SK-N-SH treated with all-trans-retinoic acid at 6 μM for 48 hours (cell line): ENCODE data around the gene GLIS1.

Experiments used
- ATAC-seq: fragments of 200-7000 bp; cut with Tn5 transposase; 3 replicates; pipeline ENCODE4 v1.9.1; 2020; ENCODE audit warnings: mild to moderate bottlenecking, moderate library complexity
- ARNTL ChIP-seq: fragments of 450-650 bp; formaldehyde crosslinking; IDR thresholded peaks from 2 replicates; pipeline ENCODE4 v1.5.0; 2020; ENCODE audit warnings: low read depth, mild to moderate bottlenecking, moderate library complexity, borderline replicate concordance
- BACH2 ChIP-seq: fragments of 250-450 bp; sonication (Bioruptor Pico); IDR thresholded peaks from 2 replicates; pipeline ENCODE4 v1.9.0; 2021; ENCODE audit warnings: mild to moderate bottlenecking, borderline replicate concordance
- CREB5 ChIP-seq: fragments of 250-450 bp; sonication (Bioruptor Pico); IDR thresholded peaks from 2 replicates; pipeline ENCODE4 v1.5.1; 2020; ENCODE audit warnings: low read depth, mild to moderate bottlenecking, moderate library complexity
- CSDC2 ChIP-seq: fragments of 250-450 bp; sonication (Bioruptor Pico); IDR thresholded peaks from 2 replicates; pipeline ENCODE4 v1.5.0; 2020; ENCODE audit warnings: mild to moderate bottlenecking, moderate library complexity
- CSRNP3 ChIP-seq: fragments of 250-450 bp; sonication (Bioruptor Pico); IDR thresholded peaks from 2 replicates; pipeline ENCODE4 v1.5.1; 2021; ENCODE audit warnings: mild to moderate bottlenecking, moderate library complexity
- ESRRG ChIP-seq: fragments of 250-450 bp; sonication (Bioruptor Pico); IDR thresholded peaks from 2 replicates; pipeline ENCODE4 v1.6.1; 2021; ENCODE audit warnings: mild to moderate bottlenecking
- GLIS3 ChIP-seq: fragments of 250-450 bp; sonication (Bioruptor Pico); IDR thresholded peaks from 2 replicates; pipeline ENCODE4 v1.5.0; 2020; ENCODE audit warnings: mild to moderate bottlenecking, moderate library complexity
- ISL1 ChIP-seq: fragments of 250-450 bp; sonication (Bioruptor Pico); IDR thresholded peaks from 2 replicates; pipeline ENCODE4 v2.1.2; 2022; ENCODE audit warnings: mild to moderate bottlenecking, moderate library complexity
- OSR1 ChIP-seq: fragments of 250-450 bp; sonication (Bioruptor Pico); IDR thresholded peaks from 2 replicates; pipeline ENCODE4 v1.8.0; 2022; ENCODE audit warnings: moderate library complexity, mild to moderate bottlenecking, inconsistent platforms
- PATZ1 ChIP-seq: fragments of 250-450 bp; sonication (Bioruptor Pico); IDR thresholded peaks from 2 replicates; pipeline ENCODE4 v1.8.0; 2020; ENCODE audit warnings: mild to moderate bottlenecking, moderate library complexity, borderline replicate concordance
- PPARA ChIP-seq: fragments of 250-450 bp; sonication (Bioruptor Pico); IDR thresholded peaks from 2 replicates; pipeline ENCODE4 v1.5.0; 2020; ENCODE audit warnings: mild to moderate bottlenecking, borderline replicate concordance
- RARB ChIP-seq: fragments of 250-450 bp; sonication (Bioruptor Pico); IDR thresholded peaks from 2 replicates; pipeline ENCODE4 v1.8.0; 2021; ENCODE audit warnings: mild to moderate bottlenecking, moderate library complexity
- SNAI2 ChIP-seq: fragments of 250-450 bp; sonication (Bioruptor Pico); IDR thresholded peaks from 2 replicates; pipeline ENCODE4 v1.5.0; 2020; ENCODE audit warnings: mild to moderate bottlenecking, moderate library complexity
- TCF4 ChIP-seq: fragments of 250-450 bp; sonication (Bioruptor Pico); IDR thresholded peaks from 2 replicates; pipeline ENCODE4 v1.8.0; 2021; ENCODE audit warnings: mild to moderate bottlenecking, moderate library complexity, borderline replicate concordance
- TOX ChIP-seq: fragments of 250-450 bp; sonication (Bioruptor Pico); IDR thresholded peaks from 2 replicates; pipeline ENCODE4 v1.8.0; 2021; ENCODE audit warnings: mild to moderate bottlenecking, moderate library complexity, borderline replicate concordance
- TSHZ2 ChIP-seq: fragments of 250-450 bp; sonication (Bioruptor Pico); IDR thresholded peaks from 2 replicates; pipeline ENCODE4 v1.5.0; 2020; ENCODE audit warnings: mild to moderate bottlenecking, moderate library complexity
- ZFP3 ChIP-seq: fragments of 250-450 bp; sonication (Bioruptor Pico); IDR thresholded peaks from 2 replicates; pipeline ENCODE4 v1.5.0; 2020; ENCODE audit warnings: mild to moderate bottlenecking, moderate library complexity
- ZFP30 ChIP-seq: fragments of 450-650 bp; formaldehyde crosslinking; IDR thresholded peaks from 2 replicates; pipeline ENCODE4 v1.5.0; 2022; ENCODE audit warnings: mild to moderate bottlenecking, moderate library complexity
- ZNF565 ChIP-seq: fragments of 450-650 bp; formaldehyde crosslinking; conservative IDR thresholded peaks from 2 replicates; pipeline ENCODE4 v1.5.0; 2020; ENCODE audit warnings: low read depth, mild to moderate bottlenecking, moderate library complexity
- ZNF70 ChIP-seq: fragments of 450-650 bp; formaldehyde crosslinking; IDR thresholded peaks from 2 replicates; pipeline ENCODE4 v1.5.0; 2020; ENCODE audit warnings: mild to moderate bottlenecking, moderate library complexity
- ZNF8 ChIP-seq: fragments of 450-650 bp; formaldehyde crosslinking; IDR thresholded peaks from 2 replicates; pipeline ENCODE4 v1.5.0; 2020; ENCODE audit warnings: mild to moderate bottlenecking, moderate library complexity

Gene GLIS1

GRCh38 chr1:53606651-53607051 lies 132.3 kb downstream of the GLIS1 start (continued):
- TF ChIP-seq ARNTL (CRISPR knock-in tag) (no peak), OSR1 (CRISPR knock-in tag) (no peak), PPARA (CRISPR knock-in tag) (no peak), ZNF8 (CRISPR knock-in tag) (no peak), TOX (no peak), CREB5 (CRISPR knock-in tag) (no peak), ZNF70 (CRISPR knock-in tag) (no peak)

- TF ChIP-seq PATZ1 (CRISPR knock-in tag) = no peak
- no peak for TF ChIP-seq OSR1 (CRISPR knock-in tag)
- no peak for TF ChIP-seq CSDC2 (CRISPR knock-in tag)
- TF ChIP-seq CREB5 (CRISPR knock-in tag) = no peak
- ATAC-seq = no peak
These were observed 132.8 kb downstream of the GLIS1 start for GRCh38 chr1:53606197-53606596.

GRCh38 chr1:53605181-53605580 lies 133.8 kb downstream of the GLIS1 start:
- no peak for ATAC-seq
- no peak for TF ChIP-seq ISL1 (CRISPR knock-in tag)
- TF ChIP-seq PATZ1 (CRISPR knock-in tag) = no peak
- TF ChIP-seq RARB = no peak
- TF ChIP-seq GLIS3 (CRISPR knock-in tag) = no peak
- TF ChIP-seq ZNF70 (CRISPR knock-in tag) = no peak
- no peak for TF ChIP-seq OSR1 (CRISPR knock-in tag)
- TF ChIP-seq ZFP3 (CRISPR knock-in tag) = no peak
- no peak for TF ChIP-seq CSRNP3 (CRISPR knock-in tag)
- no peak for TF ChIP-seq TSHZ2 (CRISPR knock-in tag)
- TF ChIP-seq TOX = no peak
- TF ChIP-seq BACH2 (CRISPR knock-in tag) = no peak
- no peak for TF ChIP-seq ARNTL (CRISPR knock-in tag)

- no peak; the same call in 2 of the 3 replicates for ATAC-seq
- TF ChIP-seq ESRRG (CRISPR knock-in tag) (no peak), ZNF70 (CRISPR knock-in tag) (no peak), TCF4 (CRISPR knock-in tag) (no peak), CSDC2 (CRISPR knock-in tag) (no peak), OSR1 (CRISPR knock-in tag) (no peak), BACH2 (CRISPR knock-in tag) (no peak), ZFP30 (no peak), RARB (no peak), CSRNP3 (CRISPR knock-in tag) (no peak), SNAI2 (no peak), ZNF565 (no peak), ZNF8 (CRISPR knock-in tag) (no peak), ARNTL (CRISPR knock-in tag) (no peak)
These were observed 134.6 kb downstream of the GLIS1 start for GRCh38 chr1:53604291-53604919.
